HG03520 (cell line): ENCODE results near the gene MACF1.
"Not testable (repeated sequence)": the region's sequence is repeated elsewhere in the genome, so short reads cannot be mapped to it uniquely, and the experiment has no call there.

ENCODE experiments used
- ATAC-seq: cut with Tn5 transposase; IDR thresholded peaks from one replicate; pipeline ENCODE4 v1.9.1; 2021; ENCODE audit warnings: mild to moderate bottlenecking, moderate library complexity; ENCODE audit not compliant: unreplicated experiment

Gene MACF1

GRCh38 chr1:39446986-39447567 lies 242.6 kb downstream of the MACF1 start:
- ATAC-seq = no peak

DNA sequence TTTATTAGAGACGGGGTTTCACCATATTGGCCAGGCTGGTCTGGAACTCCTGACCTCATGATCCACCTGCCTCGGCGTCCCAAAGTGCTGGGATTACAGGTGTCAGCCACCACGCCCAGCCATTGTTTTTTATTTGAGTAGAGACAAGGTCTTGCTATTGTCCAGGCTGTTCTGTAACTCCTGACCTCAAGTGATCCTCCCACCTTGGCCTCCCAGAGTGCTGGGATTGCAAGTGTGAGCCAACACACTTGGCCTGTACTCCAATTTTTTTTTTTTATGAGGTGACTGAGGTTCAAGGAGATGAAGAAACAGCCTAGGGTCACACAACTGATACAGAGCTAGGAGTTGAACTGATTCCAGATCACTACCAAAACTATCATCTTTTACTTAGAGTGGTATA lies 245.5 kb downstream of the MACF1 start:
- not testable (repeated sequence) for ATAC-seq

DNA sequence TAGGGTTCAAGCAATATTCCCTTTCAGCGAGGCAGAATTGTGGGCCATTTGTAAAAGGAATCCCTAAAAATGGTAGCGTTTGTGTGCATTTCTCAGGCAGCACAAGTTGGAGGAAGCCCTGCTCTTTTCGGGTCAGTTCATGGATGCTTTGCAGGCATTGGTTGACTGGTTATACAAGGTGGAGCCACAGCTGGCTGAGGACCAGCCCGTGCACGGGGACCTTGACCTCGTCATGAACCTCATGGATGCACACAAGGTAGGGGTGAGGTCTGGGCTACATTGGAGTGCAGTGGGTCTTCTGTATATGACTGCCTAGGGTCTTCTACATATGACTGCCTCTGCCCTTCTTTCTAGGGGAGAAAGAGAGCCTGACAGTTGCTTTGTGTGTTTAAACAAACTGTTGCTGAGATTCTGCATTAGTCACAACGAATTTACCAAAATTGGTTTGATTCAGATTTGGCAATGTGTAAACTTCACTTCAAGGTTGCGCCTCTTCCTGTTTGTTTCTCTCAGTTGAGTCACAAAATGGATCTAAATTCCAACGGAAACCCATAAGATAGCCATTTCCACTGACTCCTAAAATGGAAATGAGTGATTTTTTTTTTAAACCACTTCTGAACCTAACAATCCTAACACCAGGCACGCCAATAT lies 246.6 kb downstream of the MACF1 start:
- ATAC-seq = no peak

- ATAC-seq = no peak
Measured at GRCh38 chr1:39452081-39452480, 247.6 kb downstream of the MACF1 start.

GRCh38 chr1:39452540-39452939 lies 248.0 kb downstream of the MACF1 start:
- no peak for ATAC-seq

GRCh38 chr1:39453603-39454002 lies 249.1 kb downstream of the MACF1 start:
- no peak for ATAC-seq

GRCh38 chr1:39458991-39459390 lies 254.5 kb downstream of the MACF1 start:
- ATAC-seq = no peak

DNA sequence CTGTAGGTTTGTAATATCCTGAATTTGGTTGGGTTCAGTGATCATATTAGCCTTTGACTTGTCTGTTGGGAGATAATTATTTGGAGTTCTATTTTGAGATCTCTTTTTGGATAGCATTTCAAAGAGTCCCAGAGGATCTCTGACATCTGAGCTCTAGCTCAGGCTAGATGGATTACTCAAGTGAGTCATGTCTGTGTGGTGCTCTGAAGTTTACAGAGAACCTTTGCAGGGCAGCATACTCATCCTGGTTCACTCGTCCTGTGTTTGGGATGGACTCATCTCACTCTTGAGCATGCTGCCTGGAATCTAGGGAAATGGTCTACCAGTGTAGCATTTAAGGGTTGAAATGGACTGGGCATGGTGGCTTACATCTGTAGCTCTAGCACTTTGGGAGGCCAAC lies 257.6 kb downstream of the MACF1 start:
- ATAC-seq = no peak

DNA sequence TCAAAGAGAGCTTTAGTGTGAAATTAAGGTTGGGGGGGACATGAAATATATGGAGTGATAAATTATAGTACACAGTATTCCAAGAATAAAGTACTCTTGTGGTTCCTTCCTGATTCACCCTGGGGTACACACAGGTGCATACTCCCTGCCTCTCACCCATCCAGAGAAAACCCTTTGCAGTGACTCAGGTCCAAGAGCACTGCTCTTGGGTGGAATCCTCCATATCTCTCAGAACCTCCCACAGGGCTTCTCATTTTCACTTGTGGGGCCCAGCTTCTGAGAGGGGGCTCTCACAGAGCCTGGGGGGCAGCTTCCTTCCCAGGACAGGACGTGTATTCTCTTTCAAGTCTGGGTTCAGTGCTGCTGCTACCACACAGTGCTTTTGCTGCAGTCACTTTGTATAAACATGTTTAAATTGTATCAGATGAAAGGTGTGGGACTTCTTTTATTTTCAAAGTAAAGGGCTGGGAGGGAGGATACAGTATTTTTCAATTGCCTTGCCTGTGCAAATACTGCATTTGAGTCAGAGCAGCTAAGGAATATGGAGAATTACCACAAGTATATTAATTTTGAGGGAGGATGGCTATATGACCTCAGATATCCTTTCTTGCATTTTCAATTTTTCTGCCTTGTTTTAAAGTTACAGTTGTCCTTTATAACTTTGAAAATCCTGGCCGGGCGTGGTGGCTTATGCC lies 262.1 kb downstream of the MACF1 start:
- no peak for ATAC-seq

DNA sequence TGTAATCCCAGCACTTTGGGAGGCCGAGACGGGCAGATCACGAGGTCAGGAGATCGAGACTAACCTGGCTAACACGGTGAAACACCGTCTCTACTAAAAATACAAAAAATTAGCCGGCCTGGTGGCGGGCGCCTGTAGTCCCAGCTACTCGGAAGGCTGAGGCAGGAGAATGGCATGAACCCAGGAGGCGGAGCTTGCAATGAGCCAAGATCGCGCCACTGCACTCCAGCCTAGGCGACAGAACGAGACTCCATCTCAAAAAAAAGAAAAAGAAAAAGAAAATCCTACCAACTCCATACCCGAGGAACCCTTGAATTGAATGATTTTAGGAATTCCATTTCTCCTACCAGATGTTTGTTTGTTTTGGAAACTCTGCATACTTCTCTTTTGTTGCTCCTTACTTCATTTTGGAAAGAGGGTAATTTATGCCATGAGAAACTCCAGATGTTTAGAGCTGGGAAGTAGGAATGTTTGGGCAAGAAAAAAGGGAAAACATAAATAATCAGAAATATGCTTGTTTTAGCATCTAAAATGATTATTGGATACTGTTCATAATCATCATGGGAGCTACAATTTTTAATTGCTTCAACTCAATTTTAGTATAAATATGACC lies 262.7 kb downstream of the MACF1 start:
- not testable (repeated sequence) for ATAC-seq

DNA sequence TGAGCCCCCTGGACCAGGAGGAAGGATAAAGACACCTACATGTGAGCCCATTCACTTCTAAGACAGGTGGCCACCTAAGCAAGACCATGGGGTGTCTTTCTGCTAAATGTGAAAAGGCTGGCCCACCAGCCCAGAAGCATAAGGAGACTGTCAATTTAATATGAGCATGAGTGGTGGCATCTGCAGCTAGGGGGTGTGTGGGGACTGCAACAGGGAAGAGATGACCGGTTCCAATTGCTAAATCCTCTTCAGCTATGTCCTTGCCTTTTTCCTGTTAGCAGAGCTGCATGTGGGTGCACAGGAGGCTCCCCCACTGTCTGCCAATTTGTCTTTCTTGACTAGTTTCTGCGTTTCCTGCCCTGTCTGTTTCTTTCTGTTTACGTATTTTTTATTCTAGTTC lies 264.7 kb downstream of the MACF1 start:
- no peak for ATAC-seq

GRCh38 chr1:39470040-39470439 lies 265.5 kb downstream of the MACF1 start:
- ATAC-seq = no peak

GRCh38 chr1:39472826-39473225 lies 268.3 kb downstream of the MACF1 start:
- no peak for ATAC-seq

GRCh38 chr1:39473324-39473723 lies 268.8 kb downstream of the MACF1 start:
- no peak for ATAC-seq

DNA sequence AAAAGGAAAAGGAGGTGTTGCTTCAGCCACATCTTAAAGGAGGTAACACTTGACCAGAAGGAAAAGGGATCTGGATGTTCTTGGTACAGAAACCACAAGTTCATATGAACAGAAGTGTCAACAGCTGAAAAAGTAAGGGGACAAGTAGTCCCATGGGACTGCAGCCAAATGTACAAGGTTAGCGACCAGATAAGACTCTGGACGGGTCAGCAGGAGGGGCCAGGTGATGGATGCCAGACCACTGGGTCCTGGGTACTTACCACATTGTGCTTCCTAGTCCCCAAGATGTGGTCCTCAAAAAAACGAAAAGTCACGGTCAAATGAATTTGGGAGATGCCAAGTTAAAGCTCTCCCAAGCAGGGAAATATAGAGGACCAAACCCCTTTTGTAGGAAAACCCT lies 270.3 kb downstream of the MACF1 start:
- ATAC-seq = no peak

DNA sequence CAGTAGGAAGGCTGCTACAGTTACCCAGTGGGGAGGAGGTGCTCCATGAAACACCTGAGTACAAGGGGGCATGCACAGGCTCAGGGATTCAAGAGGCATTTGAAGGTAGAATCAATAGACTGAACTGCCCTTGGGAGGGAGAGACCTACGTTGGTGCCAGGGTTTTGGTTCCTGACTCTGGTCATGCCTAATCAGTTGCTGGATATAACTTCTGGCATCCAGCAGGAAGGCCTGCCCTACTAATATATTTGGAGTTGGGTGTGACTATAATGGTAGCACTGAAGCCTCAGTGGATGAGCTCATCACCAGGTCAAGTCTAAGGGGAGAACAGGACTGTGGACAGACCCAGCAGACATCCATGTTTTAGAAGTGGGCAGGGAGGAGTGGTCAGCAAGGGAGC lies 271.1 kb downstream of the MACF1 start:
- not testable (repeated sequence) for ATAC-seq

DNA sequence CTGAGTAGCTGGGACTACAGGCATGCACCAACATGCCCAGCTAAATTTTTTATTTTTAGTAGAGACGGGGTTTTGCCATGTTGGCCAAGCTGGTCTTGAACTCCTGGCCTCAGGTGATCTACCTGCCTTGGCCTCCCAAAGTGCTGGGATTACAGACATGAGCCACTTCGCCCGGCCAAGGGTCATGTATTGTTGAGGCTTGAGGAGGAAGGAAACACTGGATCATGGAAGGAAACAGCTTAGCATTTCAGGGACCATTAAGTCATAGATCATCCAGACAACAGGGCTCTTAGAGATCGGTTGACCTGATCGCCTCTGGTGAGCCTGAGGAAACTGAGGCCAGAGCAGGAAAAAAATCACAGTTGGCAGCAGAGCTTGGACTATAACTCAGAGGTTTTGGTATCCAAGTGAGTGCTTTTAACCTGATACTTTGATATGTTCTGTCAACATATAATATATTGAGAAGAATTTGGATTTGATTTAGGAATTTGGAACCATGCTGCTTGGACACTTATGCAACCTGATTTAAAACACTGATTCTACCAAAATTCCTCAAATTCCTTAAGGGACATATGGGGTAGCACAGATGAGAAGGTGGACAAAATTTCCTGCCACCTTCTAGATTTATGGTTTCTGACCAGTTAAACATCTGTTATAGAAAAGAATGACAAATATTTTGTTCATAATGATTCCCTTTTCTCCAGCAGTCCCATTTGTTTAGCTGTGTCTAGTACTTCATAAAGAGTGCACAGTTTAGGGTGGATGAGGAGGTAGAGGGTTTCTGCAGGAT lies 273.8 kb downstream of the MACF1 start:
- ATAC-seq = no peak

DNA sequence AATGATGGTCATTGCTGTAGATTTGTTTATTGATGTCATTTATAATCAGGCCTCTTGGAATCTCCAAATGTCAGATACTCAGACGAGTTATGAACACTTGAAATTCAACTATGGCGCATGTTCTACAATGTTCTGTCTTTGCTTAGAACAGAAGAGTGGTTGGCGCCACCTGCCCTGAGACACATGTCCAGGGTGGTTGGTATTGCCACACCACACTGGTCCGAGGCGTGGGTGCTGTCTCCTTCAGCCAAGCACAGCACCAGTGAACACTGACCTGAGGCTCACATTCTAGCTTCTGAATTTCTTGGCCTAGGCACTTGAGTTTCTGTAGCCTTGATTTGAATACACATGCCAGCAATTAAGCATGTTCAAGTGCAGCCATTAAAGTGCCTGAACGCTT lies 276.8 kb downstream of the MACF1 start:
- ATAC-seq = no peak

- no peak for ATAC-seq
Measured at GRCh38 chr1:39483276-39483675, 278.8 kb downstream of the MACF1 start.

DNA sequence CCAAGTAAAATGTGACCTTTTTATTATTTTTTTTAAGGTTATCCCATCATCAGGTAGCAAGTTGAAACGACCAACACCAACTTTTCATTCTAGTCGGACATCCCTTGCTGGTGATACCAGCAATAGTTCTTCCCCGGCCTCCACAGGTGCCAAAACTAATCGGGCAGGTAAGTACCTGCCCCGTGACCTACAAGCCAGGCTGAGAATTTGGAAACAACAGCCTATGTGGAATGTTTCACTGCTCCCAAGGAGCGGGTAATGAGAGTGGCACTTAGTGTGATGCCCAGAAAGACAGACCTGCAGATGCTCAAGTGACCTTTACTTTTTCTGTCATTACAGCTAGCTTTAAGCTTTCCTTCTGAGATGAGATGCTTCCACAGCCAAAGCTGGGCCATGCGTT lies 280.1 kb downstream of the MACF1 start:
- no peak for ATAC-seq
